GM21367 (cell line): ENCODE results near the gene SPRR2G.
"Not testable (repeated sequence)": the region's sequence is repeated elsewhere in the genome, so short reads cannot be mapped to it uniquely, and the experiment has no call there.

Source experiments
- ATAC-seq: cut with Tn5 transposase; IDR thresholded peaks from one replicate; pipeline ENCODE4 v1.9.1; 2021; ENCODE audit not compliant: unreplicated experiment

Gene SPRR2G

DNA sequence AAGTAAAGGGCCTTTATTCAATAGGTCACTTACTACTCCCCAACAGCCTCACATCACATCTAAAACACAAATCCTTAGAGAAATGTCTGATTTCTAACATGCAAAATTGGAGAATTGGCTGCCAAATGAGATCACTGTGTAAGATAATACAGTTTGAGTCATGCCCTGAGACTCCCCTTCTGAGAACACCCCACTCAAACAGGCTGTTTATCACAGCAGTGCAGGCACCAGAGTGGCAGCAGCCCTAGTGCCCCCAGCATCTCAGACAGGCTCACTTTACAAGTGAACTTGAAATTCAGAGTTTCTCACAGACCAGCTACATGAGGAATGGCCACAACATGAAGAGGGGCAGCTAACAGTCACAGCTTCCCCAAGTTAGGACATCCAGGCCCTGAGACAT, 35.4 kb downstream of the SPRR2G start:
- not testable (repeated sequence) for ATAC-seq

DNA sequence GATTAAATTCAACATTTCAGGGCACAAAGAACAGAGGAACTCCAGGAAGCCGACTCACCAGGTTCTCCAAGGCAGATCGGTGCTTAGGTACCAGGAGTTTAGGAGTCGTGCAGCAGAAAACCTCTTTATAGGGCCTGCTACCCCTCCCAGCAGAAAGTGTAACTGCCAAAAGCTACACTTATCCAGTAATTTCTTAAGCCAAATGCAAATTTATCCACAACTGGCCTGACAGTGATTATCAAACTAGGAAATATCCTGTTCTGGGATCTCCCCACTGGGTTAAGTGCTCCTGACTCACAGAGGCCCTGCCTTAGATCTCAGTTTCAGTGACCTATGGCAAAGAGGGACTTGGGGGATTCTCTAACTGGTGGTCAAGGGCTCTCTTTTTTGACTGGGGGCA, 37.3 kb downstream of the SPRR2G start, which contains the start of gene SPRR2F:
Gene SPRR2F (minus strand): TSS at position 101 of the 400 bp plus-strand sequence. CDS start 783 bp downstream, outside the sequence.
- ATAC-seq, result no peak

GRCh38 chr1:153112454-153112853, 38.2 kb downstream of the SPRR2G start:
- ATAC-seq, result not testable (repeated sequence)

DNA sequence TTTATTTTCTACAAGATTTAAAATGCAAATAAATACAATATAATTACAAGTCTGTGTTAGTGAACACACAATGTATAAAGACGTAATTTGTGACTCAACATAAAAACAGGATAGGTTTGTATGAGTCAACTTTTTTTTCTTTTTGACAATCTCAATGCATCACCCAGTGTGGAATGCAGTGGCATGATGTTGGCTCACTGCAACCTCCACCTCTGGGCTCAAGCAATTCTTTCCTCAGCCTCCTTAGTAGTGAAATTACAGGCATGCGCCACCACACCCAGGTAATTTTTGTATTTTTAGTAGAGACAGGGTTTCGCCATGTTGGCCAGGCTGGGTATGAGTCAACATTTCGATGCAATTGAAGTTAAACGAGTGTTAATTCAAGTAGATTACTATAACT, 50.4 kb downstream of the SPRR2G start:
- ATAC-seq, result no peak
